Measurements from ENCODE around the gene MIER1.

MIER1 gene

GRCh38 chr1:66996018-66996682, 71.4 kb downstream of the MIER1 start:
- peak in 2 of 3 experiments; percentile 15 to 21 for DNase-seq (ENCODE audit: low read depth in 2 of 3, low spot score in 2 of 3)

- DNase-seq (ENCODE audit: low read depth in 2 of 3, low spot score in 2 of 3), result no peak
Measured at GRCh38 chr1:66998972-66999371, 74.2 kb downstream of the MIER1 start.

- DNase-seq (ENCODE audit: low read depth in 2 of 3, low spot score in 2 of 3), result no peak
Measured at GRCh38 chr1:66999640-67000400, 75.0 kb downstream of the MIER1 start.

- DNase-seq (ENCODE audit: low read depth in 2 of 3, low spot score in 2 of 3), result no peak
Measured at GRCh38 chr1:67001682-67002425, 77.1 kb downstream of the MIER1 start.

GRCh38 chr1:67004176-67004575, 79.4 kb downstream of the MIER1 start:
- DNase-seq (ENCODE audit: low read depth in 2 of 3, low spot score in 2 of 3), result no peak

- no peak for DNase-seq (ENCODE audit: low read depth in 2 of 3, low spot score in 2 of 3)
Measured at GRCh38 chr1:67005068-67005467, 80.3 kb downstream of the MIER1 start.

- no peak for DNase-seq (ENCODE audit: low read depth in 2 of 3, low spot score in 2 of 3)
Measured at GRCh38 chr1:67009792-67010191, 85.0 kb downstream of the MIER1 start.

- DNase-seq (ENCODE audit: low read depth in 2 of 3, low spot score in 2 of 3), result no peak
Measured at GRCh38 chr1:67013573-67013972, 88.8 kb downstream of the MIER1 start.

- no peak for DNase-seq (ENCODE audit: low read depth in 2 of 3, low spot score in 2 of 3)
Measured at GRCh38 chr1:67018574-67018973, 93.8 kb downstream of the MIER1 start.

- DNase-seq (ENCODE audit: low read depth in 2 of 3, low spot score in 2 of 3), result no peak
Measured at GRCh38 chr1:67019121-67019520, 94.3 kb downstream of the MIER1 start.

GRCh38 chr1:67019600-67020136, 94.9 kb downstream of the MIER1 start:
- DNase-seq (ENCODE audit: low read depth in 2 of 3, low spot score in 2 of 3), result no peak

- no peak for DNase-seq (ENCODE audit: low read depth in 2 of 3, low spot score in 2 of 3)
Measured at GRCh38 chr1:67020304-67020703, 95.5 kb downstream of the MIER1 start.

- DNase-seq (ENCODE audit: low read depth in 2 of 3, low spot score in 2 of 3), result no peak
Measured at GRCh38 chr1:67020765-67021164, 96.0 kb downstream of the MIER1 start.

- DNase-seq (ENCODE audit: low read depth in 2 of 3, low spot score in 2 of 3), result no peak
Measured at GRCh38 chr1:67029472-67029871, 104.7 kb downstream of the MIER1 start.

GRCh38 chr1:67031121-67031858, 106.5 kb downstream of the MIER1 start:
- DNase-seq (ENCODE audit: low read depth in 2 of 3, low spot score in 2 of 3), result no peak

GRCh38 chr1:67031859-67032247, 107.1 kb downstream of the MIER1 start:
- no peak for DNase-seq (ENCODE audit: low read depth in 2 of 3, low spot score in 2 of 3)
